RWPE2 (cell line): Measurements from ENCODE around the gene ARID3C.

Experiments used
- ATAC-seq: fragments of 200-7000 bp; cut with Tn5 transposase; 3 replicates; pipeline ENCODE4 v1.9.1; 2021; ENCODE audit warnings: low read depth
- DNase-seq: peaks from one replicate; pipeline ENCODE4 v3.0.0-alpha.2; 2020; ENCODE audit warnings: low spot score
- H3K27ac ChIP-seq: fragments of 450-650 bp; 2 replicates; pipeline ENCODE4 v1.5.1; 2017; ENCODE audit warnings: mild to moderate bottlenecking; ENCODE audit not compliant: poor library complexity, severe bottlenecking
- H3K27me3 ChIP-seq: fragments of 250-450 bp; sonication (Bioruptor Pico); 2 replicates; pipeline ENCODE4 v1.5.1; 2021; ENCODE audit warnings: mild to moderate bottlenecking, moderate library complexity; ENCODE audit not compliant: insufficient read depth, poor library complexity, severe bottlenecking
- H3K36me3 ChIP-seq: fragments of 250-450 bp; sonication (Bioruptor Pico); 2 replicates; pipeline ENCODE4 v1.5.1; 2020; ENCODE audit warnings: low read depth, mild to moderate bottlenecking, moderate library complexity
- H3K4me1 ChIP-seq: fragments of 250-450 bp; sonication (Bioruptor Pico); 2 replicates; pipeline ENCODE4 v1.5.1; 2021; ENCODE audit warnings: mild to moderate bottlenecking, moderate library complexity; ENCODE audit not compliant: insufficient read depth, poor library complexity, severe bottlenecking
- H3K4me3 ChIP-seq: fragments of 250-450 bp; sonication (Bioruptor Pico); 2 replicates; pipeline ENCODE4 v1.5.1; 2021; ENCODE audit warnings: mild to moderate bottlenecking, moderate library complexity; ENCODE audit not compliant: severe bottlenecking
- H3K9me3 ChIP-seq: fragments of 250-450 bp; sonication (Bioruptor Pico); 2 replicates; pipeline ENCODE4 v1.5.1; 2021; ENCODE audit warnings: mild to moderate bottlenecking, moderate library complexity; ENCODE audit not compliant: severe bottlenecking
- TF ChIP-seq, protein P1 (sequence below): fragments of 450-650 bp; IDR thresholded peaks from one replicate; pipeline ENCODE4 v1.5.1; 2017; ENCODE audit warnings: mild to moderate bottlenecking, moderate library complexity; ENCODE audit not compliant: poor library complexity, severe bottlenecking

The ARID3C gene

GRCh38 chr9:34600908-34601307, 28.0 kb downstream of the ARID3C start:
- Histone ChIP-seq H3K4me1 (peaks cover 8% of the 10 kb centered on the region), H3K36me3 (no peaks in the 10 kb centered on the region), H3K27ac (no peak overlapping the region), H3K27me3 (no peaks in the 10 kb centered on the region), H3K4me3 (no peak overlapping the region), H3K9me3 (no peaks in the 10 kb centered on the region)
- DNase-seq (no peak), ATAC-seq (peak; percentile 79)
- TF ChIP-seq, protein P1, sequence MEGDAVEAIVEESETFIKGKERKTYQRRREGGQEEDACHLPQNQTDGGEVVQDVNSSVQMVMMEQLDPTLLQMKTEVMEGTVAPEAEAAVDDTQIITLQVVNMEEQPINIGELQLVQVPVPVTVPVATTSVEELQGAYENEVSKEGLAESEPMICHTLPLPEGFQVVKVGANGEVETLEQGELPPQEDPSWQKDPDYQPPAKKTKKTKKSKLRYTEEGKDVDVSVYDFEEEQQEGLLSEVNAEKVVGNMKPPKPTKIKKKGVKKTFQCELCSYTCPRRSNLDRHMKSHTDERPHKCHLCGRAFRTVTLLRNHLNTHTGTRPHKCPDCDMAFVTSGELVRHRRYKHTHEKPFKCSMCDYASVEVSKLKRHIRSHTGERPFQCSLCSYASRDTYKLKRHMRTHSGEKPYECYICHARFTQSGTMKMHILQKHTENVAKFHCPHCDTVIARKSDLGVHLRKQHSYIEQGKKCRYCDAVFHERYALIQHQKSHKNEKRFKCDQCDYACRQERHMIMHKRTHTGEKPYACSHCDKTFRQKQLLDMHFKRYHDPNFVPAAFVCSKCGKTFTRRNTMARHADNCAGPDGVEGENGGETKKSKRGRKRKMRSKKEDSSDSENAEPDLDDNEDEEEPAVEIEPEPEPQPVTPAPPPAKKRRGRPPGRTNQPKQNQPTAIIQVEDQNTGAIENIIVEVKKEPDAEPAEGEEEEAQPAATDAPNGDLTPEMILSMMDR, result no peak

DNA sequence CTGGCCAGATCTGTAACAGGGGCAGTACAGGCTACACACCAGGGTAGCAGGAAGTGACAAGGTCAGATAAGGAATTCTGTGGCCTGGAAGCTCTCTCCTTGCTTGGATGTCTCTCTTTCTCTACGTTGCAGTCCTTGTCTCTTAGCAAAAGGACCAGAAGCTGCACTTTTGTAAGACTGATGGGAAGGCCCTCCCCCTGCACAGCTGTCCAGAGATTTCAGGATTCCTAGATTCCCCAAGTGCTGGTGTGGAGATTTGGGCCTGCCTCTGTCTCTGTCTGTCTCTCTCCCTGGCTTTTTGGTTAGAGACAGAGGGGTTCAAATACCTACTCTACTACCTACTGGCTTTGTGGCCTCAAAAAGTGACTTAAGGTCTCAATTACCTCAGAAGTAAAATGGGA, 29.3 kb downstream of the ARID3C start:
- Histone ChIP-seq H3K4me1 (peaks cover 8% of the 10 kb centered on the region), H3K36me3 (no peaks in the 10 kb centered on the region), H3K4me3 (no peak overlapping the region), H3K27me3 (no peaks in the 10 kb centered on the region), H3K9me3 (no peaks in the 10 kb centered on the region), H3K27ac (no peak overlapping the region)
- ATAC-seq, result no peak
- TF ChIP-seq, protein P1, result no peak
- no peak for DNase-seq

- ATAC-seq, result no peak
- Histone ChIP-seq H3K9me3 (no peaks in the 10 kb centered on the region), H3K4me3 (no peak overlapping the region), H3K4me1 (no peaks in the 10 kb centered on the region), H3K27me3 (peaks cover 30% of the 10 kb centered on the region), H3K36me3 (no peaks in the 10 kb centered on the region), H3K27ac (no peak overlapping the region)
- no peak for DNase-seq
- TF ChIP-seq, protein P1, result no peak
Observed at GRCh38 chr9:34594177-34594576, 34.7 kb downstream of the ARID3C start.

- Histone ChIP-seq H3K9me3 (no peaks in the 10 kb centered on the region), H3K4me3 (no peak overlapping the region), H3K27me3 (peaks cover 41% of the 10 kb centered on the region), H3K36me3 (no peaks in the 10 kb centered on the region), H3K27ac (no peak overlapping the region), H3K4me1 (no peaks in the 10 kb centered on the region)
- ATAC-seq (peak; percentile 41; the same call in 2 of the 3 replicates), DNase-seq (no peak)
- TF ChIP-seq, protein P1, result no peak
Observed at GRCh38 chr9:34592895-34593601, 35.8 kb downstream of the ARID3C start.
